Stimulated activated CD8-positive, alpha-beta memory T cell treated with anti-CD3 and anti-CD28 coated beads, Interleukin-4, amount 100 ng/mL, for 1 hour (primary cell): ENCODE results near the gene UBA52.
"Not testable (repeated sequence)": the region's sequence is repeated elsewhere in the genome, so short reads cannot be mapped to it uniquely, and the experiment has no call there.

Source experiments
- DNase-seq, 2 donors: peaks; one replicate each; pipeline ENCODE4 v3.0.0-alpha.2; 2020; ENCODE audit warnings: low read depth in 2 of 2, low spot score in 1 of 2

UBA52 gene

DNA sequence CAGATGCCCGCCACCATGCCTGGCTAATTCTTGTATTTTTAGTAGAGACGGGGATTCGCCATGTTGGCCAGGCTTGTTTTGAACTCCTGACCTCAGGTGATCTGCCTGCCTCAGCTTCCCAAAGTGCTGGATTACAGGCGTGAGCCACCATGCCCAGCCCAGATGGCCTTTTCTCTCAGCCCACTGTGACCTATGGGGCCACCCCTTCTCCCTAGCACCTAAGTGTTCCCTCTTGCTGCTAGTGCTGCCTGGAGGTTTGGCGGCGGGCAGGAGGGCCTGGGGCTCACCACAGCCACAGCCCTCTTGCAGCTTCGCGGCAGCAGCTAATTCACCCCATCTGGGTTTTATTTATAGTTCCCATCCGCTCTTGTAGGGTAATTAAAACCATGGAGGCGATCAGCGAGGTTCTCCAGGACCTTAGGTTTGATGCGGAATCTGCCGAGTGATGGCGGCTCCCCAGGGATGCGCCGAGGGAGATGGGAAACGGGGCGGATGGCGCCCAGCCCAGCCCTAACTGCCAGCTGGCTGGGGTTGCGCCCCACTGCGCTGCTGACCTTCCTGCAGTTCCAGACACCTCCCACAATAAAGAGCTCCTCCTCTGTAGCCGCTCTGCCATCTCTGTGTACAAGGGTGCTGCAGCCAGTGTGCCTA, 20.2 kb downstream of the UBA52 start:
- no peak for DNase-seq

DNA sequence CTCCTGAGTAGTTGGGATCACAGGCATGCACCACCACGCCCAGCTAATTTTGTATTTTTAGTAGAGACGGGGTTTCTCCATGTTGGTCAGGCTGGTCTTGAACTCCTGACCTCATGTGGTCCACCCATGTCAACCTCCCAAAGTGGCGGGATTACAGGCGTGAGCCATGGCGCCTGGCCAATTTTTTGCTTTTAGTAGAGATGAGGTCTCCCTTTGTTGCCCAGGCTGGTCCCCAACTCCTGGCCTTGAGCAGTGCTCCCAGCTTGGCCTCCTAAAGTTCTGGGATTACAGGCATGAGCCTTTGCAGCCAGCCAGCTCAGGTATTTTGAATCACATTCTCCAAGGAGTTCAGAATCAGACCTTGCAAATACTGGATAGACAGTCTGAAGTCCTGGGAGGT, 21.1 kb downstream of the UBA52 start:
- not testable (repeated sequence) for DNase-seq

DNA sequence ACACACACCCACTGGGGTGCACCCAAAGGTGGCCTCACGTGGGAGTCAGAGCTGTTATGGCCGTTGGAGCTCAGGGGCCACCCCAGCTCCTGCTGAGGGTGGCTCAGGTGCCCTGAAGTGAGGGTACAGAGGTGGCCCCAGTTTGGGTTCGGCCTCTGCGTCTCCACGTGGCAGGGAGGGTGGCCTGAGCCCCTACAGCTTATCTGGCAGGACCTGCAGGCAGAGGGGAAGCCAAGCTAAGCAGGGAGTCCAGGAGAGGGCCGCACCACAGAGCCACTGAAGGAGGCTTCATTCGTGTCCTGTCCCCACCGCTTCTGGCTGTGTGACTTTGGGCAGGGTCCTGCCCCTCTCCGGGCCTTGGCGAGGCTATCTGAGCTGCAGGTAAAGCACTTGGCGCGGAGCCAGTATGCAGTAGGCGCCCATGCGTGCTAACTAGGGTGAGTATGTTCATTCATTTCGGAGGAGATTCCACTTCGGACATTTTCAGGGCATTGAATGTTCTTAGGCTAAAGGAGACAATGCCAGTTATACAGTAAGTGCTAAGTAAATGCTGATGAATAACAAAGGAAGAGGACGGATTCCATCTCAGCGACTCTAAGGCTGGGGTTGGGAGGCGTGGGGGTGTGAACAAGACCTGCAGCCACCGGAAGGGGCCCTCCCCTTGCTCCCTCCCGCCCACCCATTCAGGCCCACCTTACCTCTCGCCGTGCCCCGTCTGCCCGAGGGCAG, 21.9 kb downstream of the UBA52 start:
- no peak for DNase-seq

GRCh38 chr19:18594096-18594823, 22.6 kb downstream of the UBA52 start:
- DNase-seq = peak; percentile 47

DNA sequence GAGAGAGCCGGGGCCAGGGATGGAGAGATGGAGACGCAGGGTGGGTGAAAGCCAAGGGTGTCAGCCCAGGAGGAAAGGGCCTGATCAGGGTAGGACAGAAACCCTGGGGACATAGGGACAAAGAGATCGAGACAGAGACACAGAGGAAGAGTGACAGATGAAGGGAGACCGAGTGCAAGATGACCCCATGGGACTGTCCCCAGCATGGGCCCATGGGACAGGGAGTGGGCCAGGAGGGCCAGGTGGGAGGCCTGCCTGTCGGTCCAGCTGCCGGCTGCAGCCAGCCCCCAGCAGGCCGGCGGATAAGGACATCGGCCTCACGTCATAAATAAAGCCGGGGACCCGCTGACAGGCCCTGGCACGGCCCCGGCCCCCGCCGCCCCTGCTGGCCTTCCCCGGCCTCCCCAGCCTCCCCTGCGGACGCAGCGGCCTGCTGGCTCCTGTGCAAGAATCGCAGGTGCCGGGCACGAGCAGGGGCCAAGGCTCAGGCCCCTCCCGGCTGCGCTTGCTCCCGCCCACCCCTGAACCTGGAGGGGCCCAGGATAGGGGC, 23.2 kb downstream of the UBA52 start:
- no peak for DNase-seq

- no peak for DNase-seq
Measured at GRCh38 chr19:18595475-18595874, 23.8 kb downstream of the UBA52 start.

GRCh38 chr19:18596752-18597157, 25.1 kb downstream of the UBA52 start:
- DNase-seq = no peak

DNA sequence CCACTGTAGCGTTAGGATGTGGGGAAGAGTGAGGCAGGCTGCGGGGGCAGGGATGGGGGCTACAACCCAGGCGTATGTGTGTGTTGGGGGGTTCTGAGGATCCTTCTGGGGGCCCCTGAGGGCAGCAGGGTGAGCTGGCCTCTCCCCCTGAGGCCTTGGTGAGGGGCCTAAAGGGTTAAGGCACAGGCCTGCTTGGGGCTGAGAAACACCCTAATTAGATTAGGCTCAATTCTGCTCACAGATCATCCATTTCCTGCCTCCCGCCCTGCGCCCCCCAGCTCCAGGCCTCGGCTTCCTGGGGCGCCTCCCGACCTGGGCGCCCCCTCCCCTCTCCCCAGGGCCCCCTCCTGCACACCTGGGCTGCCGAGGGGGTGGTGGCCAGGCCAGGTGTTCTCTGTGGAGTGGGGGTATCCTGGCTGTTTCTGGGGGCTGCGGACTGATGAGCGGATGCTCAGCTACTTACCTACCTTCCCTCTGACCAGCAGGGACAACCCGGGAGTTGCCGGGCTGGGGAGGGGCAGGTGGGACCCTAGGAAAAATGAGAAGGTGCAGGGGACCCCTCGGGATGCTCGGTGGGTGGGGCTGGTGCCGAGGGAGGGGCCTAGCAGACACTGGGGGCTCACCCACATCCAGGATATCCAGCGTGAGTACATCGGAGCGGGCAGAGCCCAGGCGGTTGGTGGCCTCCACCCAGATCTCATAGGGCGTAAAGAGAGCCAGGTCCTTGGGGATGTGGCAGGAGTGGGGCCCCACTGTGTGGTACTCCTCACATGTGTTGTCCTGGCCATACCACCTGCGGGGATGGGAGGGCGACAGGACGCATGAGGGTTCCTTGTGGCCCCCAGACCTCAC, 26.4 kb downstream of the UBA52 start:
- no peak for DNase-seq

DNA sequence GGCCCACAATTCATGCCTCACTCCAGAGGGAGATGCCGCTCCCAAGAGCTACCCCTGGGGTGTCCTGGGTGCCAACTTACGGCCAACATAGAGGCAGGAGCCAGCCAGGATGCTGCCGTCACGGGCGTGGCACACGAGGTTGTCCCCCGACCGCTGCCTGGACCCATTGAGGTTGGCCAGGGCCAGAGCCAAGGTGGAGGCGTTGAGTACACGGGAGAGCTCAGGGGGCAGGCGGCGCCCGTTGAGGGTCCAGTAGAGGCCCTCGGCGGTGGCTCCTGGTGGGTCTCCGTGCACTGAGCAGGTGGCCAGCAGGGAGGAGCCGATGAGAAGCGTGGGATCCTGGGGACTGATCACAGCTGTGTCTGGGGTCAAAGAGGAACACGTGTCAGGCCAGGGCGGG, 27.8 kb downstream of the UBA52 start:
- DNase-seq = no peak

- not testable (repeated sequence) for DNase-seq
Measured at GRCh38 chr19:18600692-18601397, 29.2 kb downstream of the UBA52 start.

- no peak for DNase-seq
Measured at GRCh38 chr19:18601875-18602274, 30.2 kb downstream of the UBA52 start.

DNA sequence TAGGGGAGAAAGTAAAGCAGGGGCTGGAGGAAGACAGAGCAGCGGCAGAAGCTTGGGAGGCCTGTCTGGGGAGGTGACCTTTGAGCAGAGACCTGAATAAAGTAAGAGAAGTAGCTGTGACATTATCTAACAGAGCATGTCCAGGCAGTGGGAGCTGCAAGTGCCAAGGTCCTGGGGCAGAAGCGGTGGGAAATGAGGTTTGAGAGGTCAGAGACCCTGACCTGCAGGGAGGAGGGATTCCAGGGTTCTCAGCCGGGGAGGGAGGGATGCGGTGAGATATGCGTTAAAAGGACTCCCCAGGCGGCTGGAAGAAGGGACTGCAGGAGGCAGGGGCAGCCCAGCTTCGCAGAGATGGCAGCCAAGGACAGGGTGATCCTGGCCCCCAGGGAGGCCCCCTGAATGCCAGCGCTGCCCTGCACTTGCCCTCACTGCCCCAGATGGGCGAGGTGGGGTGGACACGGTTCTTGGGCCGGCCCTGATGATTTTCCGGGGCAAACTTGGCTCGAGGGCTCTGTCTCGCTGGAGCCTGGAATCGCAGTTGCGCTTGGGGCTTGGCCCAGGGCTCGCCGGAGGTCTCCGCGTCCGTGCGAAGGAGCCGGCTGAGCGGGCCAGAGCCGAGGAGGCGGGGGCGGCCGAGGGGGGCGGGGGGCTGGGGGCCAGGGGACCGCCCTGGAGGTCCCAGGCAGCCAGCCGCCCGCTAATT, 31.7 kb downstream of the UBA52 start:
- no peak for DNase-seq

- DNase-seq = no peak
Measured at GRCh38 chr19:18603958-18604819, 32.5 kb downstream of the UBA52 start.

DNA sequence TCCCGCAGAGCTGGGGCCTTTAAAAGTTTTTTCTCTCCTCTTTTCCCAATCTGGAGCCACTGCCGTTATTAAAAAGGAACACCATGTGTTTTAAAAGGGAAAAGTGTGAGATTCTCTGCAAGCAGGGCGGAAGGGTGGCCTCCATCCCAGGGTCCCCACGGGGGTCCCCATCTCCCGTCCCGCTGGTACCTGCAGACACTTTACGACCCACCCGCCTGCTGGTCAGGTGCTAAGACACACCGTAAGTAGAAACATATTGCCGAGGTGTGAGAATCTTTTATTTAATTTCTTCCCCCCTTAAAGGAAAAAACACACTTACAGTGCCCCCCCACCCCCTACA, 33.1 kb downstream of the UBA52 start:
- DNase-seq = no peak

DNA sequence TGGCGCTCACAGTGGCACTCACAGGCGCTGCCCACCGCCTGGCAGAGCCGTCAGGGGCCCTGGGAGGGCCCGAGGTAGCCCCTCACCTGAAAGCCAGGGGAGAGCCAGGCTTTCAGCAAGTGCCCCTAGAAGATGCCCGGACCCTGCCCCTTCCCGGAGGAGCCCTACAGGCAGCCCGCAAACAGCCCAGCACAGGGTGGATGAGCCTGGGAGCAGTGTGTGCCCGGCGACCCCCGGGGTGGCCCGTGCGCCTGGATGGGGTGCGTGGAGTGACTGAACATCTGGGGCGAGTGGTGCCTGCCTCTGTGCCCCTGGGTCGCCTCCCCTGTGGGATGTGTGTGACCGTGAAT, 33.5 kb downstream of the UBA52 start:
- no peak for DNase-seq

GRCh38 chr19:18605546-18606280, 34.1 kb downstream of the UBA52 start:
- DNase-seq = no peak

GRCh38 chr19:18606281-18607225, 34.9 kb downstream of the UBA52 start, which contains the start of gene CRLF1:
CRLF1 (minus strand) TSS chr19:18606799; CDS start chr19:18606656, 143 bp downstream.
- DNase-seq = no peak
